ENCODE measurements around the gene KCTD13. TPM values are rescaled to one million over a fixed set of nuclear protein-coding genes. Genes with fewer than 3 reads are reported as not detected.

KCTD13 gene
- total RNA-seq, 1 experiment from 2014 or later = 18.5 TPM

GRCh38 chr16:29973384-29974246 lies 47.6 kb upstream of the KCTD13 start, which contains the start of gene TAOK2 (continued):
- TF ChIP-seq E2F4 (CRISPR knock-in tag; IDR thresholded peaks at IDR 0.05; ENCODE audit: borderline replicate concordance, low read depth) (no peak), GABPB1 (CRISPR knock-in tag; IDR thresholded peaks at IDR 0.05) (peak; percentile 61), TEAD1 (CRISPR knock-in tag; IDR thresholded peaks at IDR 0.05) (peak; percentile 89), ZNF416 (CRISPR knock-in tag; IDR thresholded peaks at IDR 0.05) (no peak), ZNF281 (CRISPR knock-in tag; IDR thresholded peaks at IDR 0.05) (peak; percentile 87; the same call in 1 of the 2 replicates), ZNF512 (CRISPR knock-in tag; IDR thresholded peaks at IDR 0.05; ENCODE audit: borderline replicate concordance) (no peak), NR1H2 (CRISPR knock-in tag; IDR thresholded peaks at IDR 0.05) (no peak), KAT7 (CRISPR knock-in tag; IDR thresholded peaks at IDR 0.05; ENCODE audit: borderline replicate concordance) (no peak), MXD4 (CRISPR knock-in tag; IDR thresholded peaks at IDR 0.05; ENCODE audit: borderline replicate concordance) (no peak), SMAD3 (CRISPR knock-in tag; IDR thresholded peaks at IDR 0.05; ENCODE audit: borderline replicate concordance) (peak; percentile 96), USF1 (CRISPR knock-in tag; IDR thresholded peaks at IDR 0.05) (peak; percentile 32; the same call in 1 of the 2 replicates), ELF4 (CRISPR knock-in tag; IDR thresholded peaks at IDR 0.05; ENCODE audit: low read depth) (0 out of 2 replicates have a peak, but pooled peaks have one; percentile 68), NFYB (CRISPR knock-in tag; conservative IDR thresholded peaks at IDR 0.05; ENCODE audit: low read depth) (0 out of 2 replicates have a peak, but pooled peaks have one; percentile 4), ATF2 (CRISPR knock-in tag; IDR thresholded peaks at IDR 0.05; ENCODE audit: borderline replicate concordance, low read depth) (peak; percentile 54; the same call in 1 of the 2 replicates), NR3C1 (CRISPR knock-in tag; conservative IDR thresholded peaks at IDR 0.05; ENCODE audit: low read depth) (no peak), CDX4 (CRISPR knock-in tag; IDR thresholded peaks at IDR 0.05; ENCODE audit: borderline replicate concordance) (no peak), GRHL2 (CRISPR knock-in tag; IDR thresholded peaks at IDR 0.05; ENCODE audit: insufficient replicate concordance, severe bottlenecking) (no peak), CTCF (IDR thresholded peaks at IDR 0.05) (no peak), ZNF138 (CRISPR knock-in tag; conservative IDR thresholded peaks at IDR 0.05) (no peak; the same call in 1 of the 2 replicates), FOXP4 (CRISPR knock-in tag; IDR thresholded peaks at IDR 0.05) (peak; percentile 81), ATF3 (CRISPR knock-in tag; conservative IDR thresholded peaks at IDR 0.05) (no peak), ZNF219 (CRISPR knock-in tag; IDR thresholded peaks at IDR 0.05; ENCODE audit: borderline replicate concordance) (no peak), ETV6 (CRISPR knock-in tag; IDR thresholded peaks at IDR 0.05) (peak; percentile 93)

All from WTC11 (cell line).